ENCODE measurements around the gene WDR75.

WDR75 gene

GRCh38 chr2:189521699-189522434 is 80.6 kb downstream of the WDR75 start:
- no peaks in the 10 kb centered on the region for H3K9me3 ChIP-seq (ENCODE audit: insufficient read depth, low read depth, low read length)
- H3K36me3 ChIP-seq (ENCODE audit: insufficient read depth, low read depth, low read length) = no peaks in the 10 kb centered on the region
- no peaks in the 10 kb centered on the region for H3K27me3 ChIP-seq (ENCODE audit: insufficient read depth, low read length)
- no peaks in the 10 kb centered on the region for H3K4me1 ChIP-seq (ENCODE audit: insufficient read depth, low read length)
- no peak overlapping the region for H3K4me3 ChIP-seq (ENCODE audit: low read length)
- no peak overlapping the region for H3K9ac ChIP-seq (ENCODE audit: low read depth, low read length)
- no peak overlapping the region for H3K27ac ChIP-seq (ENCODE audit: low read length)

- no peak overlapping the region for H3K9ac ChIP-seq (ENCODE audit: low read depth, low read length)
- no peaks in the 10 kb centered on the region for H3K4me1 ChIP-seq (ENCODE audit: insufficient read depth, low read length)
- no peaks in the 10 kb centered on the region for H3K9me3 ChIP-seq (ENCODE audit: insufficient read depth, low read depth, low read length)
- no peaks in the 10 kb centered on the region for H3K27me3 ChIP-seq (ENCODE audit: insufficient read depth, low read length)
- H3K4me3 ChIP-seq (ENCODE audit: low read length) = no peak overlapping the region
- no peaks in the 10 kb centered on the region for H3K36me3 ChIP-seq (ENCODE audit: insufficient read depth, low read depth, low read length)
- no peak overlapping the region for H3K27ac ChIP-seq (ENCODE audit: low read length)
These were observed 81.3 kb downstream of the WDR75 start for GRCh38 chr2:189522435-189523151.

- Histone ChIP-seq H3K9me3 (ENCODE audit: insufficient read depth, low read depth, low read length) (no peaks in the 10 kb centered on the region), H3K4me3 (ENCODE audit: low read length) (no peak overlapping the region), H3K27ac (ENCODE audit: low read length) (no peak overlapping the region), H3K9ac (ENCODE audit: low read depth, low read length) (no peak overlapping the region), H3K36me3 (ENCODE audit: insufficient read depth, low read depth, low read length) (no peaks in the 10 kb centered on the region), H3K4me1 (ENCODE audit: insufficient read depth, low read length) (no peaks in the 10 kb centered on the region), H3K27me3 (ENCODE audit: insufficient read depth, low read length) (no peaks in the 10 kb centered on the region)
These were observed 83.5 kb downstream of the WDR75 start for GRCh38 chr2:189524746-189525145.

Data from iPS-20b (cell line).